ENCODE measurements around the gene PRRG4. TPM values are rescaled to one million over a fixed set of nuclear protein-coding genes. Genes with fewer than 3 reads are reported as not detected.

PRRG4 gene
- total RNA-seq, 1 donor from 2014 or later: 3.0 TPM

GRCh38 chr11:32870676-32871075 lies 40.9 kb downstream of the PRRG4 start:
- DNase-seq (ENCODE audit: low spot score in 2 of 2): no peak
- Histone ChIP-seq H3K36me3 (no peaks in the 10 kb centered on the region), H3K9me3 (no peaks in the 10 kb centered on the region), H3K27ac (no peak overlapping the region), H3K27me3 (no peaks in the 10 kb centered on the region), H3K4me3 (no peak overlapping the region), H3K4me1 (no peaks in the 10 kb centered on the region)
- no peak for TF ChIP-seq CTCF (IDR thresholded peaks at IDR 0.05)
- intact Hi-C loops (cut with DNase I): no loop called here

GRCh38 chr11:32874132-32874531 lies 44.4 kb downstream of the PRRG4 start:
- Histone ChIP-seq H3K27ac (no peak overlapping the region), H3K4me1 (no peaks in the 10 kb centered on the region), H3K27me3 (no peaks in the 10 kb centered on the region), H3K9me3 (no peaks in the 10 kb centered on the region), H3K4me3 (no peak overlapping the region), H3K36me3 (no peaks in the 10 kb centered on the region)
- intact Hi-C loops (cut with DNase I): no loop called here
- DNase-seq (ENCODE audit: low spot score in 2 of 2): no peak
- TF ChIP-seq CTCF (IDR thresholded peaks at IDR 0.05): no peak

DNA sequence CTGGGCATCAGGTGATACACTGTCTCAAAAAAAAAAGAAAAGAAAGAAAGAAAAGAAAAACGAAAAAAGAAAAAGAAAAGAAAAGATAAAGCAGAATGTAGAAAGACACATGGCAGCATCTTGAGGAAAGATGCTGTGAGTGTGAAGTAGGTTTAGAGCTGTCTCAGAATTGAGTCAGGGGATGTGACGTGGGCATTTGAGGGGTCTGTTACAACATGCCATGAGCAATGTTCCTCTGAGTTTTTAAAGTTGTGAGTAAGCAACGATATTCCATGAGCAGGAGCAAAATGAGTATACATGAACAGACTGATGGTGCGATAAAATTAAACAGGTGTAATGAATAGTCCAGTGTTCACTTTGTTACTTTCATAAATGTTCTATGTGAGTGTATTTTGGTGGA lies 51.6 kb downstream of the PRRG4 start:
- intact Hi-C loops (cut with DNase I): no loop called here
- TF ChIP-seq CTCF (IDR thresholded peaks at IDR 0.05): no peak

GRCh38 chr11:32883421-32883820 lies 53.7 kb downstream of the PRRG4 start:
- no peak for TF ChIP-seq CTCF (IDR thresholded peaks at IDR 0.05)
- intact Hi-C loops (cut with DNase I): no loop called here

More for the DNA sequence above, 51.6 kb downstream of the PRRG4 start:
- Histone ChIP-seq H3K4me3 (no peak overlapping the region), H3K27me3 (no peaks in the 10 kb centered on the region), H3K4me1 (no peaks in the 10 kb centered on the region), H3K36me3 (no peaks in the 10 kb centered on the region), H3K9me3 (no peaks in the 10 kb centered on the region), H3K27ac (no peak overlapping the region)
- DNase-seq (ENCODE audit: low spot score in 2 of 2): no peak

GRCh38 chr11:32884023-32884422 lies 54.3 kb downstream of the PRRG4 start:
- H3K27ac ChIP-seq: no peak overlapping the region
- TF ChIP-seq CTCF (IDR thresholded peaks at IDR 0.05): no peak
- no peaks in the 10 kb centered on the region for H3K36me3 ChIP-seq
- no peaks in the 10 kb centered on the region for H3K27me3 ChIP-seq
- no peak overlapping the region for H3K4me3 ChIP-seq
- no peak for DNase-seq (ENCODE audit: low spot score in 2 of 2)
- H3K9me3 ChIP-seq: no peaks in the 10 kb centered on the region
- H3K4me1 ChIP-seq: no peaks in the 10 kb centered on the region
- intact Hi-C loops (cut with DNase I): no loop called here

More at GRCh38 chr11:32883421-32883820, 53.7 kb downstream of the PRRG4 start:
- H3K9me3 ChIP-seq: no peaks in the 10 kb centered on the region
- no peaks in the 10 kb centered on the region for H3K27me3 ChIP-seq
- DNase-seq (ENCODE audit: low spot score in 2 of 2): no peak
- H3K4me3 ChIP-seq: no peak overlapping the region
- H3K36me3 ChIP-seq: no peaks in the 10 kb centered on the region
- no peaks in the 10 kb centered on the region for H3K4me1 ChIP-seq
- no peak overlapping the region for H3K27ac ChIP-seq

GRCh38 chr11:32884770-32885384 lies 55.1 kb downstream of the PRRG4 start:
- peak in 1 of 3 experiments; percentile 20 for TF ChIP-seq CTCF (IDR thresholded peaks at IDR 0.05)
- H3K4me1 ChIP-seq: no peaks in the 10 kb centered on the region
- intact Hi-C loops (cut with DNase I): no loop called here

More at GRCh38 chr11:32884770-32885384, 55.1 kb downstream of the PRRG4 start:
- Histone ChIP-seq H3K27ac (no peak overlapping the region), H3K27me3 (no peaks in the 10 kb centered on the region), H3K9me3 (no peaks in the 10 kb centered on the region), H3K4me3 (no peak overlapping the region), H3K36me3 (no peaks in the 10 kb centered on the region)
- DNase-seq (ENCODE audit: low spot score in 2 of 2): no peak

Data from ascending aorta (tissue), 2 donors.